Measurements from ENCODE around the gene LAMA2. TPM values are rescaled to one million over a fixed set of nuclear protein-coding genes. Genes with fewer than 3 reads are reported as not detected.

The LAMA2 gene
- total and polyA plus RNA-seq, 2 experiments from 2014 or later = 0.91 to 6.4 TPM

- H3F3A ChIP-seq (replicated peaks; ENCODE audit: low read depth) = no peaks in the 10 kb centered on the region
- H3K4me2 ChIP-seq = no peak overlapping the region
- no peak for TF ChIP-seq ETS1 (IDR thresholded peaks at IDR 0.05)
- TF ChIP-seq ZNF331 (CRISPR knock-in tag; IDR thresholded peaks at IDR 0.05; ENCODE audit: low read depth) = no peak
- no peak for TF ChIP-seq CTCF (conservative IDR thresholded peaks at IDR 0.05; ENCODE audit: low read depth in 2 of 2)
- no peak for TF ChIP-seq NANOG (IDR thresholded peaks at IDR 0.05; ENCODE audit: borderline replicate concordance)
- no peak for TF ChIP-seq ZNF462 (CRISPR knock-in tag; IDR thresholded peaks at IDR 0.05)
- no peak for TF ChIP-seq EZH2phosphoT487 (IDR thresholded peaks at IDR 0.05; ENCODE audit: unreplicated experiment)
- TF ChIP-seq CREB1 (CRISPR knock-in tag; IDR thresholded peaks at IDR 0.05; ENCODE audit: low read depth) = no peak
- TF ChIP-seq EZH2 (IDR thresholded peaks at IDR 0.05; ENCODE audit: low read depth, unreplicated experiment) = no peak
- no peak for TF ChIP-seq ZNF114 (CRISPR knock-in tag; IDR thresholded peaks at IDR 0.05)
- TF ChIP-seq STAT1 (IDR thresholded peaks at IDR 0.05; ENCODE audit: unreplicated experiment) = no peak
- no peak for TF ChIP-seq JUNB (IDR thresholded peaks at IDR 0.05; ENCODE audit: unreplicated experiment)
- H2AFZ ChIP-seq = no peak overlapping the region
- no peak overlapping the region for H3K4me3 ChIP-seq
- no peaks in the 10 kb centered on the region for H3K79me2 ChIP-seq (replicated peaks; ENCODE audit: insufficient read depth)
- H4K20me1 ChIP-seq (replicated peaks; ENCODE audit: insufficient read depth) = no peaks in the 10 kb centered on the region
- no peak overlapping the region for H3K27ac ChIP-seq (ENCODE audit: low read depth)
- no peaks in the 10 kb centered on the region for H3K9me2 ChIP-seq (ENCODE audit: insufficient read depth)
- H3K36me3 ChIP-seq (ENCODE audit: insufficient read depth) = no peaks in the 10 kb centered on the region
- Mint-ChIP-seq H3K36me3 (ENCODE audit: low read depth) (no peaks in the 10 kb centered on the region), H3K27ac (no peak overlapping the region), H3K27me3 (ENCODE audit: insufficient read depth, low read depth, poor library complexity) (peaks cover 2% of the 10 kb centered on the region), H3K9me3 (no peaks in the 10 kb centered on the region; the same call in 2 of the 3 replicates), H3K4me3 (no peak overlapping the region), H3K4me1 (no peaks in the 10 kb centered on the region)
- H3K4me1 ChIP-seq (ENCODE audit: insufficient read depth) = no peaks in the 10 kb centered on the region
- DNase-seq (ENCODE audit: low spot score) (no peak), ATAC-seq (no peak)
- H3K27me3 ChIP-seq (ENCODE audit: insufficient read depth) = no peaks in the 10 kb centered on the region
These were observed 49.1 kb downstream of the LAMA2 start for GRCh38 chr6:128932061-128932460.
